Measurements from ENCODE around the gene EDIL3. TPM values are rescaled to one million over a fixed set of nuclear protein-coding genes. Genes with fewer than 3 reads are reported as not detected.

The EDIL3 gene
- total and polyA plus RNA-seq, 7 donors: 3.5 to 57.3 (median 37.1) TPM

GRCh38 chr5:84281383-84281782 is 103.3 kb downstream of the EDIL3 start:
- H3K4me1 ChIP-seq: peaks cover 0 to 8% (median 1%) of the 10 kb centered on the region in 4 donors
- no peaks in the 10 kb centered on the region for H3K9me3 ChIP-seq
- TF ChIP-seq CTCF (IDR thresholded peaks at IDR 0.05) (no peak), POLR2AphosphoS5 (IDR thresholded peaks at IDR 0.05) (no peak), EP300 (IDR thresholded peaks at IDR 0.05) (no peak), POLR2A (IDR thresholded peaks at IDR 0.05) (no peak)
- no peak overlapping the region for H3K27ac ChIP-seq
- H3K27me3 ChIP-seq: no peaks in the 10 kb centered on the region
- no peaks in the 10 kb centered on the region for H3K36me3 ChIP-seq
- intact Hi-C loops (cut with DNase I): no loop called here
- no peak overlapping the region for H3K4me3 ChIP-seq
- no peak for DNase-seq

- intact Hi-C loops (cut with DNase I): no loop called here
- DNase-seq: no peak
- TF ChIP-seq POLR2AphosphoS5 (IDR thresholded peaks at IDR 0.05) (no peak), EP300 (IDR thresholded peaks at IDR 0.05) (no peak), CTCF (IDR thresholded peaks at IDR 0.05) (no peak)
Observed at GRCh38 chr5:84279234-84279633, 105.4 kb downstream of the EDIL3 start.

GRCh38 chr5:84275609-84276008 is 109.1 kb downstream of the EDIL3 start:
- Histone ChIP-seq H3K9me3 (no peaks in the 10 kb centered on the region), H3K27me3 (no peaks in the 10 kb centered on the region), H3K4me1 (no peaks in the 10 kb centered on the region), H3K36me3 (no peaks in the 10 kb centered on the region), H3K27ac (no peak overlapping the region), H3K4me3 (no peak overlapping the region)
- WGBS, 2 donors: 95 to 97% methylated on average over 1 of the region's 1 CpG
- DNase-seq: no peak
- TF ChIP-seq EP300 (IDR thresholded peaks at IDR 0.05) (no peak), CTCF (IDR thresholded peaks at IDR 0.05) (no peak), POLR2A (IDR thresholded peaks at IDR 0.05) (no peak), POLR2AphosphoS5 (IDR thresholded peaks at IDR 0.05) (no peak)
- intact Hi-C loops (cut with DNase I): no loop called here

More at GRCh38 chr5:84279234-84279633, 105.4 kb downstream of the EDIL3 start:
- Histone ChIP-seq H3K27ac (no peak overlapping the region), H3K27me3 (no peaks in the 10 kb centered on the region), H3K4me3 (no peak overlapping the region), H3K36me3 (no peaks in the 10 kb centered on the region), H3K9me3 (no peaks in the 10 kb centered on the region), H3K4me1 (no peaks in the 10 kb centered on the region)

- intact Hi-C loops (cut with DNase I): no loop called here
- 67 to 68% methylated on average over 3 of the region's 3 CpGs for WGBS, 2 donors
- Histone ChIP-seq H3K4me1 (no peaks in the 10 kb centered on the region), H3K27me3 (no peaks in the 10 kb centered on the region), H3K9me3 (no peaks in the 10 kb centered on the region), H3K4me3 (no peak overlapping the region), H3K27ac (no peak overlapping the region), H3K36me3 (no peaks in the 10 kb centered on the region)
- no peak for DNase-seq
- TF ChIP-seq POLR2AphosphoS5 (IDR thresholded peaks at IDR 0.05) (no peak), CTCF (IDR thresholded peaks at IDR 0.05) (peak in 2 of 4 experiments; percentile 15 to 37)
Observed at GRCh38 chr5:84274585-84275468, 109.9 kb downstream of the EDIL3 start.

- no peaks in the 10 kb centered on the region for H3K4me1 ChIP-seq
- no peaks in the 10 kb centered on the region for H3K27me3 ChIP-seq
- DNase-seq: no peak
- 87 to 88% methylated on average over 2 of the region's 2 CpGs for WGBS, 2 donors
- H3K4me3 ChIP-seq: no peak overlapping the region
- no peaks in the 10 kb centered on the region for H3K36me3 ChIP-seq
- TF ChIP-seq POLR2AphosphoS5 (IDR thresholded peaks at IDR 0.05) (no peak), POLR2A (IDR thresholded peaks at IDR 0.05) (no peak), CTCF (IDR thresholded peaks at IDR 0.05) (no peak), EP300 (IDR thresholded peaks at IDR 0.05) (no peak)
- no peaks in the 10 kb centered on the region for H3K9me3 ChIP-seq
- intact Hi-C loops (cut with DNase I): no loop called here
- H3K27ac ChIP-seq: no peak overlapping the region
Observed at GRCh38 chr5:84273517-84273883, 111.2 kb downstream of the EDIL3 start.

Data from sigmoid colon (tissue), 7 donors.